Keratinocyte (primary cell): ENCODE data around the gene TTK. TPM values are rescaled to one million over a fixed set of nuclear protein-coding genes. Genes with fewer than 3 reads are reported as not detected.

Experiments used
- DNase-seq: peaks from one replicate; pipeline ENCODE4 v3.0.0-alpha.2; 2011; ENCODE audit warnings: low read depth, missing footprints, low spot score
- FAIRE-seq: peaks from 2 replicates; lab custom pipeline; 2011; peaks lifted over from hg19 to GRCh38; lab: Jason Lieb, UNC
- H2AFZ ChIP-seq: 2 replicates; pipeline ENCODE4 v1.6.0; 2012; ENCODE audit warnings: low read length, control low read depth, inconsistent platforms; ENCODE audit not compliant: control insufficient read depth
- H3K27ac ChIP-seq: 2 replicates; pipeline ENCODE4 v1.5.1; 2011; ENCODE audit warnings: low read length; ENCODE audit not compliant: control insufficient read depth, insufficient read depth
- H3K27me3 ChIP-seq: 3 replicates; pipeline ENCODE4 v1.6.0; 2011; ENCODE audit warnings: low read length; ENCODE audit not compliant: control insufficient read depth, insufficient read depth; ENCODE audit errors: extremely low read depth
- H3K36me3 ChIP-seq, 2 experiments: 2 replicates in 1 of 2; 3 replicates in 1 of 2; pipeline ENCODE4 v1.5.1; 2011; ENCODE audit warnings: low read length in 2 of 2, mild to moderate bottlenecking in 1 of 2; ENCODE audit not compliant: control insufficient read depth in 2 of 2, insufficient read depth in 2 of 2; ENCODE audit errors: extremely low read depth in 1 of 2
- H3K4me1 ChIP-seq: 3 replicates; pipeline ENCODE4 v1.5.1; 2011; ENCODE audit warnings: low read length; ENCODE audit not compliant: control insufficient read depth, insufficient read depth; ENCODE audit errors: extremely low read depth
- H3K4me2 ChIP-seq: 3 replicates; pipeline ENCODE4 v1.6.0; 2011; ENCODE audit warnings: low read depth, low read length; ENCODE audit not compliant: control insufficient read depth, insufficient read depth; ENCODE audit errors: extremely low read depth
- H3K4me3 ChIP-seq, 3 experiments: fragments of 200-600 bp in 1 of 3; sonication (generic) in 1 of 3; 2 replicates in 2 of 3; 3 replicates in 1 of 3; pipeline ENCODE4 v1.5.1; 2011 to 2016; ENCODE audit warnings: low read length in 3 of 3, mild to moderate bottlenecking in 3 of 3, control low read depth in 2 of 3, inconsistent platforms in 1 of 3, low read depth in 1 of 3, mixed read lengths in 1 of 3, mixed run types in 1 of 3, moderate library complexity in 1 of 3; ENCODE audit not compliant: control insufficient read depth in 2 of 3, insufficient read depth in 2 of 3; ENCODE audit errors: extremely low read depth in 1 of 3
- H3K79me2 ChIP-seq: 2 replicates; pipeline ENCODE4 v1.6.0; 2012; ENCODE audit warnings: low read length; ENCODE audit not compliant: control insufficient read depth, insufficient read depth
- H3K9ac ChIP-seq: 3 replicates; pipeline ENCODE4 v1.6.0; 2011; ENCODE audit warnings: low read length; ENCODE audit not compliant: control insufficient read depth, insufficient read depth; ENCODE audit errors: extremely low read depth
- H3K9me1 ChIP-seq: 3 replicates; pipeline ENCODE4 v1.6.0; 2011; ENCODE audit warnings: low read length; ENCODE audit not compliant: control insufficient read depth, insufficient read depth; ENCODE audit errors: extremely low read depth
- H3K9me3 ChIP-seq: 2 replicates; pipeline ENCODE4 v1.5.1; 2012; ENCODE audit warnings: low read depth, low read length; ENCODE audit not compliant: control insufficient read depth
- H4K20me1 ChIP-seq: 3 replicates; pipeline ENCODE4 v1.6.0; 2011; ENCODE audit warnings: low read length; ENCODE audit not compliant: control insufficient read depth, insufficient read depth; ENCODE audit errors: extremely low read depth
- EZH2 ChIP-seq: IDR thresholded peaks from one replicate; pipeline ENCODE4 v1.6.1; 2012; ENCODE audit warnings: inconsistent platforms, mild to moderate bottlenecking, low read length, moderate library complexity
- dilution Hi-C: fragments of 300-500 bp; cut with MboI; formaldehyde crosslinking; loops from one replicate; pipeline ENCODE4 v1.7.0; 2020; ENCODE audit warnings: low sequenced_read_pairs; ENCODE audit not compliant: extremely low pct_ligation_motif_present
- polyA plus RNA-seq, 5 experiments: library from polyadenylated mRNA; depleted of rRNA in 3 of 5; stranded (reverse) in 3 of 5; stranded (forward) in 1 of 5; unstranded in 1 of 5; fragments of >200 nt; gene quantifications; 1 replicate in 1 of 5; 2 replicates in 3 of 5; 3 replicates in 1 of 5; pipeline versions ENCODE4 v1.2.1 to v1.2.3, GENCODE V29; 2011 to 2012; ENCODE audit warnings: missing spikeins in 2 of 5, low read depth in 1 of 5, low replicate concordance in 1 of 5
- TF ChIP-seq, protein P1 (sequence below), 3 experiments: IDR thresholded peaks in 1 of 3; conservative IDR thresholded peaks in 1 of 3; optimal IDR thresholded peaks in 1 of 3; 2 replicates in 2 of 3; 3 replicates in 1 of 3; pipeline versions ENCODE3 to v1.5.1; 2011; ENCODE audit warnings: low read length in 3 of 3, mild to moderate bottlenecking in 3 of 3, moderate library complexity in 2 of 3, control low read depth in 1 of 3, inconsistent platforms in 1 of 3; ENCODE audit not compliant: insufficient read depth in 2 of 3; ENCODE audit errors: extremely low read depth in 1 of 3

The TTK gene
- polyA plus RNA-seq, 1 donor (not counting 4 experiments of a cell fraction or from before 2014, with no cell fraction given) = 15.3 TPM

- TF ChIP-seq EZH2 = no peak
- TF ChIP-seq, protein P1, sequence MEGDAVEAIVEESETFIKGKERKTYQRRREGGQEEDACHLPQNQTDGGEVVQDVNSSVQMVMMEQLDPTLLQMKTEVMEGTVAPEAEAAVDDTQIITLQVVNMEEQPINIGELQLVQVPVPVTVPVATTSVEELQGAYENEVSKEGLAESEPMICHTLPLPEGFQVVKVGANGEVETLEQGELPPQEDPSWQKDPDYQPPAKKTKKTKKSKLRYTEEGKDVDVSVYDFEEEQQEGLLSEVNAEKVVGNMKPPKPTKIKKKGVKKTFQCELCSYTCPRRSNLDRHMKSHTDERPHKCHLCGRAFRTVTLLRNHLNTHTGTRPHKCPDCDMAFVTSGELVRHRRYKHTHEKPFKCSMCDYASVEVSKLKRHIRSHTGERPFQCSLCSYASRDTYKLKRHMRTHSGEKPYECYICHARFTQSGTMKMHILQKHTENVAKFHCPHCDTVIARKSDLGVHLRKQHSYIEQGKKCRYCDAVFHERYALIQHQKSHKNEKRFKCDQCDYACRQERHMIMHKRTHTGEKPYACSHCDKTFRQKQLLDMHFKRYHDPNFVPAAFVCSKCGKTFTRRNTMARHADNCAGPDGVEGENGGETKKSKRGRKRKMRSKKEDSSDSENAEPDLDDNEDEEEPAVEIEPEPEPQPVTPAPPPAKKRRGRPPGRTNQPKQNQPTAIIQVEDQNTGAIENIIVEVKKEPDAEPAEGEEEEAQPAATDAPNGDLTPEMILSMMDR (optimal IDR thresholded peaks at IDR 0.05 in 1 of 3, IDR thresholded peaks at IDR 0.05 in 1 of 3, conservative IDR thresholded peaks at IDR 0.05 in 1 of 3; ENCODE audit: extremely low read depth in 1 of 3, insufficient read depth in 2 of 3, low read length in 3 of 3) = no peak
- Histone ChIP-seq H3K4me2 (no peak overlapping the region), H3K27me3 (no peaks in the 10 kb centered on the region), H3K4me1 (peaks cover 19% of the 10 kb centered on the region), H3K9me3 (no peaks in the 10 kb centered on the region), H3K9me1 (no peaks in the 10 kb centered on the region), H3K27ac (no peak overlapping the region), H4K20me1 (no peaks in the 10 kb centered on the region), H3K36me3 (peaks cover 0 to 5% of the 10 kb centered on the region in 2 experiments), H3K4me3 (no peak overlapping the region), H3K79me2 (peaks cover 22% of the 10 kb centered on the region), H3K9ac (no peak overlapping the region), H2AFZ (no peak overlapping the region)
- FAIRE-seq (no peak), DNase-seq (no peak)
- dilution Hi-C loops = no loop called here
These were observed 2.1 kb downstream of the TTK start for GRCh38 chr6:80006541-80006940.

GRCh38 chr6:80009531-80009930 lies 5.1 kb downstream of the TTK start:
- Histone ChIP-seq H2AFZ (no peak overlapping the region), H3K36me3 (peaks cover 0 to 5% of the 10 kb centered on the region in 2 experiments), H3K27me3 (no peaks in the 10 kb centered on the region), H3K9me3 (no peaks in the 10 kb centered on the region), H3K9ac (no peak overlapping the region), H3K4me3 (no peak overlapping the region), H3K4me2 (no peak overlapping the region), H4K20me1 (no peaks in the 10 kb centered on the region), H3K27ac (no peak overlapping the region), H3K4me1 (peaks cover 10% of the 10 kb centered on the region), H3K79me2 (peaks cover 22% of the 10 kb centered on the region), H3K9me1 (no peaks in the 10 kb centered on the region)
- DNase-seq (no peak), FAIRE-seq (no peak)
- TF ChIP-seq EZH2 = no peak
- TF ChIP-seq, protein P1 (optimal IDR thresholded peaks at IDR 0.05 in 1 of 3, IDR thresholded peaks at IDR 0.05 in 1 of 3, conservative IDR thresholded peaks at IDR 0.05 in 1 of 3; ENCODE audit: extremely low read depth in 1 of 3, insufficient read depth in 2 of 3, low read length in 3 of 3) = no peak
- dilution Hi-C loops = no loop called here
